Endothelial cell of umbilical vein (primary cell): ENCODE results near the gene GGA1. TPM values are rescaled to one million over a fixed set of nuclear protein-coding genes. Genes with fewer than 3 reads are reported as not detected.
A peak's percentile ranks its signal among the peaks of the same experiment; 100 is the strongest.

Source experiments
- BruUV-seq: library from RNA; stranded (reverse); fragments of 400-500 nt; replicated peaks from 2 replicates; lab custom pipeline; 2021; lab: Mats Ljungman, UMichigan
- CTCF ChIA-PET: fragments of 300-600, 350-600 bp; sonication (Branson Sonifier 250); formaldehyde crosslinking; loops from one replicate; lab custom pipeline; 2021; ENCODE audit warnings: antibody characterized with exemption, inconsistent platforms; lab: Charles Lee
- POLR2A ChIA-PET: fragments of 300-600, 350-600 bp; sonication (Branson Sonifier 250); formaldehyde crosslinking; loops from one replicate; lab custom pipeline; 2021; ENCODE audit warnings: antibody characterized with exemption, inconsistent platforms; lab: Charles Lee
- DNase-seq: peaks from one replicate; pipeline ENCODE4 v3.0.0-alpha.2; 2011; ENCODE audit warnings: low read depth, low spot score
- FAIRE-seq: peaks from 2 replicates; lab custom pipeline; 2011; peaks lifted over from hg19 to GRCh38; lab: Jason Lieb, UNC
- H2AFZ ChIP-seq: 2 replicates; pipeline ENCODE4 v1.6.0; 2012; ENCODE audit warnings: low read depth, low read length, control low read depth, inconsistent platforms
- H3K27ac ChIP-seq: 2 replicates; pipeline ENCODE4 v1.5.1; 2011; ENCODE audit warnings: low read depth, mild to moderate bottlenecking, control low read depth, low read length, moderate library complexity; ENCODE audit not compliant: insufficient read depth
- H3K27me3 ChIP-seq, 2 experiments: 2 replicates each; pipeline versions ENCODE4 v1.6.0 to v1.6.1; 2011; ENCODE audit warnings: low read length in 2 of 2, mixed read lengths in 1 of 2; ENCODE audit not compliant: control insufficient read depth in 2 of 2, insufficient read depth in 2 of 2
- H3K36me3 ChIP-seq, 2 experiments: 2 replicates in 1 of 2; 3 replicates in 1 of 2; pipeline ENCODE4 v1.5.1; 2011; ENCODE audit warnings: low read length in 2 of 2, mild to moderate bottlenecking in 1 of 2, moderate library complexity in 1 of 2; ENCODE audit not compliant: control insufficient read depth in 2 of 2, insufficient read depth in 2 of 2; ENCODE audit errors: extremely low read depth in 1 of 2
- H3K4me1 ChIP-seq: 3 replicates; pipeline ENCODE4 v1.5.1; 2011; ENCODE audit warnings: mild to moderate bottlenecking, low read length; ENCODE audit not compliant: control insufficient read depth, insufficient read depth; ENCODE audit errors: extremely low read depth
- H3K4me2 ChIP-seq: 2 replicates; pipeline ENCODE4 v1.6.1; 2011; ENCODE audit warnings: low read length, control low read depth, mixed read lengths; ENCODE audit not compliant: insufficient read depth
- H3K4me3 ChIP-seq, 3 experiments: fragments of 200-600 bp in 1 of 3; sonication (generic), shearing (Covaris generic) in 1 of 3; replicated peaks in 1 of 3; 2 replicates each; pipeline ENCODE4 v1.5.1; 2011 to 2016; ENCODE audit warnings: control low read depth in 3 of 3, low read length in 3 of 3, mild to moderate bottlenecking in 2 of 3, inconsistent platforms in 1 of 3, low read depth in 1 of 3, moderate library complexity in 1 of 3; ENCODE audit not compliant: insufficient read depth in 1 of 3
- H3K79me2 ChIP-seq: 2 replicates; pipeline ENCODE4 v1.6.0; 2012; ENCODE audit warnings: low read length, inconsistent platforms; ENCODE audit not compliant: control insufficient read depth, insufficient read depth
- H3K9ac ChIP-seq: replicated peaks from 2 replicates; pipeline ENCODE3; 2011; ENCODE audit warnings: low read length, control low read depth; ENCODE audit not compliant: insufficient read depth; ENCODE audit errors: extremely low read depth
- H3K9me1 ChIP-seq: replicated peaks from 3 replicates; pipeline ENCODE4 v1.6.0; 2011; ENCODE audit warnings: mild to moderate bottlenecking, low read length; ENCODE audit not compliant: control insufficient read depth, insufficient read depth; ENCODE audit errors: extremely low read depth
- H3K9me3 ChIP-seq: replicated peaks from 2 replicates; pipeline ENCODE4 v1.5.1; 2012; ENCODE audit warnings: low read length, inconsistent platforms; ENCODE audit not compliant: control insufficient read depth, insufficient read depth
- H4K20me1 ChIP-seq: replicated peaks from 2 replicates; pipeline ENCODE3; 2011; ENCODE audit warnings: mild to moderate bottlenecking, low read length; ENCODE audit not compliant: control insufficient read depth, insufficient read depth; ENCODE audit errors: extremely low read depth
- CTCF ChIP-seq, 2 donors: IDR thresholded peaks; 1 replicate in 1 of 2; 2 replicates in 1 of 2; pipeline ENCODE4 v1.5.1; 2011; ENCODE audit warnings: low read length in 2 of 2, mild to moderate bottlenecking in 2 of 2, moderate library complexity in 2 of 2, control low read depth in 1 of 2, inconsistent platforms in 1 of 2, low read depth in 1 of 2; ENCODE audit not compliant: insufficient read depth in 1 of 2; ENCODE audit errors: extremely low read depth in 1 of 2
- EZH2 ChIP-seq: IDR thresholded peaks from 2 replicates; pipeline ENCODE4 v1.6.1; 2012; ENCODE audit warnings: borderline replicate concordance, low read depth, mild to moderate bottlenecking, moderate library complexity, low read length, inconsistent platforms; ENCODE audit not compliant: severe bottlenecking
- FOS ChIP-seq: IDR thresholded peaks from 2 replicates; pipeline ENCODE4 v1.6.1; 2011; ENCODE audit warnings: mild to moderate bottlenecking, low read length, moderate library complexity, borderline replicate concordance; ENCODE audit not compliant: insufficient read depth
- GATA2 ChIP-seq: IDR thresholded peaks from 2 replicates; pipeline ENCODE4 v1.7.0; 2011; ENCODE audit warnings: low read depth, mild to moderate bottlenecking, moderate library complexity, mixed read lengths, low read length; ENCODE audit not compliant: insufficient read length, insufficient read depth
- JUN ChIP-seq: IDR thresholded peaks from 2 replicates; pipeline ENCODE4 v1.6.1; 2011; ENCODE audit warnings: borderline replicate concordance, low read depth; ENCODE audit not compliant: insufficient read length, insufficient read depth
- MYC ChIP-seq: IDR thresholded peaks from one replicate; pipeline ENCODE4 v1.6.1; 2011; ENCODE audit warnings: mild to moderate bottlenecking, low read depth, low read length
- POLR2A ChIP-seq: IDR thresholded peaks from 2 replicates; pipeline ENCODE4 v1.6.1; 2012; ENCODE audit warnings: low read depth, mild to moderate bottlenecking, control low read depth, low read length
- POLR2AphosphoS5 ChIP-seq: IDR thresholded peaks from 2 replicates; pipeline ENCODE4 v1.6.1; 2012; ENCODE audit warnings: low read depth, mild to moderate bottlenecking, control low read depth, low read length, moderate library complexity; ENCODE audit not compliant: insufficient read depth
- dilution Hi-C: fragments of 300-500 bp; cut with MboI; formaldehyde crosslinking; loops from one replicate; pipeline ENCODE4 v1.15.0; 2019; ENCODE audit warnings: low sequenced_read_pairs; ENCODE audit not compliant: extremely low pct_ligation_motif_present
- intact Hi-C: fragments of 100-400 bp; cut with micrococcal nuclease; formaldehyde crosslinking; loops from one replicate; pipeline ENCODE4 v1.10.0; 2022
- polyA plus RNA-seq, 4 experiments: library from polyadenylated mRNA; depleted of rRNA in 3 of 4; stranded (reverse) in 3 of 4; unstranded in 1 of 4; fragments of >200 nt; gene quantifications; 2 replicates each; pipeline versions ENCODE4 v1.2.1 to v1.2.3, GENCODE V29; 2011 to 2012; ENCODE audit warnings: missing spikeins in 1 of 4
- total RNA-seq: library from RNA; stranded (reverse); gene quantifications from 2 replicates; pipeline ENCODE4 v1.2.3, GENCODE V29; 2021

GGA1 gene
- total and polyA plus RNA-seq, 2 donors (not counting 3 experiments of a cell fraction or from before 2014, with no cell fraction given): 54.1 to 67.5 TPM

GRCh38 chr22:37559901-37560607 lies 48.6 kb upstream of the GGA1 start, which contains the start of gene CDC42EP1:
Gene CDC42EP1 (plus strand): TSS chr22:37560480. CDS start chr22:37566350, 5,870 bp downstream.
- H3K4me3 ChIP-seq: peak within 1 kb of the TSS; percentile 71 to 86 (median 74)
- FAIRE-seq: peak; percentile 63
- H3K4me1 ChIP-seq: peaks cover 53% of the 10 kb centered on the region
- H3K79me2 ChIP-seq: peaks cover 43% of the 10 kb centered on the region
- no peaks in the 10 kb centered on the region for H3K27me3 ChIP-seq
- TF ChIP-seq POLR2A: peak; percentile 90
- TF ChIP-seq POLR2AphosphoS5: peak; percentile 96
- no peak for TF ChIP-seq EZH2
- POLR2A ChIA-PET: interaction anchor here (0.6 to 1.7 kb wide), 3 partner anchors 9 to 373 kb away, joined by 3 to 14 read pairs (median 4); no protein-coding TSS in a partner anchor
- H3K4me2 ChIP-seq: peak within 1 kb of the TSS; percentile 68
- H4K20me1 ChIP-seq: no peaks in the 10 kb centered on the region
- peak within 1 kb of the TSS; percentile 99 for H3K27ac ChIP-seq
- TSS peak; percentile 72 for BruUV-seq
- H3K36me3 ChIP-seq: peaks cover 0 to 2% of the 10 kb centered on the region in 2 experiments
- H2AFZ ChIP-seq: peak within 1 kb of the TSS; percentile 9
- peak within 1 kb of the TSS; percentile 100 for H3K9ac ChIP-seq
- dilution Hi-C loops (no loop called here), intact Hi-C loops (loop anchor here (2.0 to 5.0 kb wide), 3 partner anchors 75 to 192 kb away; partner anchors contain the start of gene LGALS1)
- CTCF ChIA-PET: interaction anchor here (1.0 to 21.8 kb wide), 2 partner anchors 14 to 32 kb away, joined by 4 to 977 read pairs; no protein-coding TSS in a partner anchor
- no peaks in the 10 kb centered on the region for H3K9me1 ChIP-seq
- peak; percentile 55 for DNase-seq
- H3K9me3 ChIP-seq: no peaks in the 10 kb centered on the region

- TF ChIP-seq MYC (peak; percentile 77), FOS (peak; percentile 32), EZH2 (no peak), POLR2AphosphoS5 (peak; percentile 62), CTCF (IDR thresholded peaks at IDR 0.05; ENCODE audit: extremely low read depth in 1 of 2, insufficient read depth in 1 of 2, low read depth in 1 of 2, low read length in 2 of 2) (no peak), JUN (peak; percentile 20), GATA2 (no peak), POLR2A (peak; percentile 20)
- CTCF ChIA-PET: interaction anchor here (1.0 to 21.8 kb wide), 4 partner anchors 15 to 48 kb away, joined by 4 to 977 read pairs (median 12); partner anchors contain the start of gene GGA1
Measured at GRCh38 chr22:37560608-37561211, 47.9 kb upstream of the GGA1 start.

More at GRCh38 chr22:37560608-37561211, 47.9 kb upstream of the GGA1 start:
- FAIRE-seq (peak; percentile 87), DNase-seq (peak; percentile 55)
- BruUV-seq: no TSS peak
- Histone ChIP-seq H3K9ac (peak overlapping the region; percentile 100), H3K27ac (peak overlapping the region; percentile 99), H3K27me3 (no peaks in the 10 kb centered on the region), H4K20me1 (no peaks in the 10 kb centered on the region), H3K4me2 (peak overlapping the region; percentile 68), H3K9me3 (no peaks in the 10 kb centered on the region), H3K79me2 (peaks cover 50% of the 10 kb centered on the region), H3K4me1 (peaks cover 54% of the 10 kb centered on the region), H2AFZ (no peak overlapping the region), H3K4me3 (peak overlapping the region; percentile 71 to 86 (median 74)), H3K9me1 (no peaks in the 10 kb centered on the region), H3K36me3 (peaks cover 0 to 2% of the 10 kb centered on the region in 2 experiments)
- intact Hi-C loops (loop anchor here (1.0 to 5.0 kb wide), 5 partner anchors 15 to 192 kb away; partner anchors contain the start of genes GGA1 and LGALS1), dilution Hi-C loops (no loop called here)
- POLR2A ChIA-PET: interaction anchor here (0.7 to 1.7 kb wide), 3 partner anchors 10 to 14 kb away, joined by 4 to 14 read pairs (median 4); no protein-coding TSS in a partner anchor
